Keratinocyte (primary cell): ENCODE measurements around the gene SYNDIG1. TPM values are rescaled to one million over a fixed set of nuclear protein-coding genes. Genes with fewer than 3 reads are reported as not detected.

Source experiments
- DNase-seq: peaks from one replicate; pipeline ENCODE4 v3.0.0-alpha.2; 2011; ENCODE audit warnings: low read depth, missing footprints, low spot score
- FAIRE-seq: peaks from 2 replicates; lab custom pipeline; 2011; peaks lifted over from hg19 to GRCh38; lab: Jason Lieb, UNC
- H2AFZ ChIP-seq: 2 replicates; pipeline ENCODE4 v1.6.0; 2012; ENCODE audit warnings: low read length, control low read depth, inconsistent platforms; ENCODE audit not compliant: control insufficient read depth
- H3K27ac ChIP-seq: 2 replicates; pipeline ENCODE4 v1.5.1; 2011; ENCODE audit warnings: low read length; ENCODE audit not compliant: control insufficient read depth, insufficient read depth
- H3K27me3 ChIP-seq: 3 replicates; pipeline ENCODE4 v1.6.0; 2011; ENCODE audit warnings: low read length; ENCODE audit not compliant: control insufficient read depth, insufficient read depth; ENCODE audit errors: extremely low read depth
- H3K36me3 ChIP-seq, 2 experiments: 2 replicates in 1 of 2; 3 replicates in 1 of 2; pipeline ENCODE4 v1.5.1; 2011; ENCODE audit warnings: low read length in 2 of 2, mild to moderate bottlenecking in 1 of 2; ENCODE audit not compliant: control insufficient read depth in 2 of 2, insufficient read depth in 2 of 2; ENCODE audit errors: extremely low read depth in 1 of 2
- H3K4me1 ChIP-seq: 3 replicates; pipeline ENCODE4 v1.5.1; 2011; ENCODE audit warnings: low read length; ENCODE audit not compliant: control insufficient read depth, insufficient read depth; ENCODE audit errors: extremely low read depth
- H3K4me2 ChIP-seq: 3 replicates; pipeline ENCODE4 v1.6.0; 2011; ENCODE audit warnings: low read depth, low read length; ENCODE audit not compliant: control insufficient read depth, insufficient read depth; ENCODE audit errors: extremely low read depth
- H3K4me3 ChIP-seq, 3 experiments: fragments of 200-600 bp in 1 of 3; sonication (generic) in 1 of 3; 2 replicates in 2 of 3; 3 replicates in 1 of 3; pipeline ENCODE4 v1.5.1; 2011 to 2016; ENCODE audit warnings: low read length in 3 of 3, mild to moderate bottlenecking in 3 of 3, control low read depth in 2 of 3, inconsistent platforms in 1 of 3, low read depth in 1 of 3, mixed read lengths in 1 of 3, mixed run types in 1 of 3, moderate library complexity in 1 of 3; ENCODE audit not compliant: control insufficient read depth in 2 of 3, insufficient read depth in 2 of 3; ENCODE audit errors: extremely low read depth in 1 of 3
- H3K79me2 ChIP-seq: 2 replicates; pipeline ENCODE4 v1.6.0; 2012; ENCODE audit warnings: low read length; ENCODE audit not compliant: control insufficient read depth, insufficient read depth
- H3K9ac ChIP-seq: 3 replicates; pipeline ENCODE4 v1.6.0; 2011; ENCODE audit warnings: low read length; ENCODE audit not compliant: control insufficient read depth, insufficient read depth; ENCODE audit errors: extremely low read depth
- H3K9me1 ChIP-seq: 3 replicates; pipeline ENCODE4 v1.6.0; 2011; ENCODE audit warnings: low read length; ENCODE audit not compliant: control insufficient read depth, insufficient read depth; ENCODE audit errors: extremely low read depth
- H3K9me3 ChIP-seq: 2 replicates; pipeline ENCODE4 v1.5.1; 2012; ENCODE audit warnings: low read depth, low read length; ENCODE audit not compliant: control insufficient read depth
- H4K20me1 ChIP-seq: 3 replicates; pipeline ENCODE4 v1.6.0; 2011; ENCODE audit warnings: low read length; ENCODE audit not compliant: control insufficient read depth, insufficient read depth; ENCODE audit errors: extremely low read depth
- CTCF ChIP-seq, 3 experiments: IDR thresholded peaks in 1 of 3; conservative IDR thresholded peaks in 1 of 3; optimal IDR thresholded peaks in 1 of 3; 2 replicates in 2 of 3; 3 replicates in 1 of 3; pipeline versions ENCODE3 to v1.5.1; 2011; ENCODE audit warnings: low read length in 3 of 3, mild to moderate bottlenecking in 3 of 3, moderate library complexity in 2 of 3, control low read depth in 1 of 3, inconsistent platforms in 1 of 3; ENCODE audit not compliant: insufficient read depth in 2 of 3; ENCODE audit errors: extremely low read depth in 1 of 3
- EZH2 ChIP-seq: IDR thresholded peaks from one replicate; pipeline ENCODE4 v1.6.1; 2012; ENCODE audit warnings: inconsistent platforms, mild to moderate bottlenecking, low read length, moderate library complexity
- dilution Hi-C: fragments of 300-500 bp; cut with MboI; formaldehyde crosslinking; loops from one replicate; pipeline ENCODE4 v1.7.0; 2020; ENCODE audit warnings: low sequenced_read_pairs; ENCODE audit not compliant: extremely low pct_ligation_motif_present
- polyA plus RNA-seq, 5 experiments: library from polyadenylated mRNA; depleted of rRNA in 3 of 5; stranded (reverse) in 3 of 5; stranded (forward) in 1 of 5; unstranded in 1 of 5; fragments of >200 nt; gene quantifications; 1 replicate in 1 of 5; 2 replicates in 3 of 5; 3 replicates in 1 of 5; pipeline versions ENCODE4 v1.2.1 to v1.2.3, GENCODE V29; 2011 to 2012; ENCODE audit warnings: missing spikeins in 2 of 5, low read depth in 1 of 5, low replicate concordance in 1 of 5

SYNDIG1 gene
- polyA plus RNA-seq, 1 donor (not counting 4 experiments of a cell fraction or from before 2014, with no cell fraction given), result 0.38 TPM

GRCh38 chr20:24577271-24577909, 108.0 kb downstream of the SYNDIG1 start:
- Histone ChIP-seq H3K9me3 (no peaks in the 10 kb centered on the region), H2AFZ (no peak overlapping the region), H3K9ac (no peak overlapping the region), H3K4me2 (no peak overlapping the region), H3K27me3 (no peaks in the 10 kb centered on the region), H3K36me3 (no peaks in the 10 kb centered on the region), H3K79me2 (no peaks in the 10 kb centered on the region), H4K20me1 (no peaks in the 10 kb centered on the region), H3K4me1 (no peaks in the 10 kb centered on the region), H3K9me1 (no peaks in the 10 kb centered on the region), H3K27ac (no peak overlapping the region), H3K4me3 (no peak overlapping the region)
- no peak for DNase-seq
- dilution Hi-C loops, result no loop called here
- FAIRE-seq, result no peak
- TF ChIP-seq CTCF (optimal IDR thresholded peaks at IDR 0.05 in 1 of 3, IDR thresholded peaks at IDR 0.05 in 1 of 3, conservative IDR thresholded peaks at IDR 0.05 in 1 of 3; ENCODE audit: extremely low read depth in 1 of 3, insufficient read depth in 2 of 3, low read length in 3 of 3), result no peak
- TF ChIP-seq EZH2, result no peak

GRCh38 chr20:24578567-24579415, 109.4 kb downstream of the SYNDIG1 start:
- no peak overlapping the region for H3K4me2 ChIP-seq
- H3K9me3 ChIP-seq, result no peaks in the 10 kb centered on the region
- no peak overlapping the region for H3K27ac ChIP-seq
- no peaks in the 10 kb centered on the region for H3K4me1 ChIP-seq
- no peak overlapping the region for H2AFZ ChIP-seq
- no peak overlapping the region for H3K9ac ChIP-seq
- H3K4me3 ChIP-seq, result no peak overlapping the region
- no peaks in the 10 kb centered on the region for H4K20me1 ChIP-seq
- TF ChIP-seq CTCF (optimal IDR thresholded peaks at IDR 0.05 in 1 of 3, IDR thresholded peaks at IDR 0.05 in 1 of 3, conservative IDR thresholded peaks at IDR 0.05 in 1 of 3; ENCODE audit: extremely low read depth in 1 of 3, insufficient read depth in 2 of 3, low read length in 3 of 3) (no peak), EZH2 (no peak)
- no peaks in the 10 kb centered on the region for H3K36me3 ChIP-seq
- H3K27me3 ChIP-seq, result no peaks in the 10 kb centered on the region
- DNase-seq, result no peak
- no peaks in the 10 kb centered on the region for H3K79me2 ChIP-seq
- dilution Hi-C loops, result no loop called here
- no peaks in the 10 kb centered on the region for H3K9me1 ChIP-seq
- no peak for FAIRE-seq
